ENCODE data around the gene CDH22.

CDH22 gene, protein sequence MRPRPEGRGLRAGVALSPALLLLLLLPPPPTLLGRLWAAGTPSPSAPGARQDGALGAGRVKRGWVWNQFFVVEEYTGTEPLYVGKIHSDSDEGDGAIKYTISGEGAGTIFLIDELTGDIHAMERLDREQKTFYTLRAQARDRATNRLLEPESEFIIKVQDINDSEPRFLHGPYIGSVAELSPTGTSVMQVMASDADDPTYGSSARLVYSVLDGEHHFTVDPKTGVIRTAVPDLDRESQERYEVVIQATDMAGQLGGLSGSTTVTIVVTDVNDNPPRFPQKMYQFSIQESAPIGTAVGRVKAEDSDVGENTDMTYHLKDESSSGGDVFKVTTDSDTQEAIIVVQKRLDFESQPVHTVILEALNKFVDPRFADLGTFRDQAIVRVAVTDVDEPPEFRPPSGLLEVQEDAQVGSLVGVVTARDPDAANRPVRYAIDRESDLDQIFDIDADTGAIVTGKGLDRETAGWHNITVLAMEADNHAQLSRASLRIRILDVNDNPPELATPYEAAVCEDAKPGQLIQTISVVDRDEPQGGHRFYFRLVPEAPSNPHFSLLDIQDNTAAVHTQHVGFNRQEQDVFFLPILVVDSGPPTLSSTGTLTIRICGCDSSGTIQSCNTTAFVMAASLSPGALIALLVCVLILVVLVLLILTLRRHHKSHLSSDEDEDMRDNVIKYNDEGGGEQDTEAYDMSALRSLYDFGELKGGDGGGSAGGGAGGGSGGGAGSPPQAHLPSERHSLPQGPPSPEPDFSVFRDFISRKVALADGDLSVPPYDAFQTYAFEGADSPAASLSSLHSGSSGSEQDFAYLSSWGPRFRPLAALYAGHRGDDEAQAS
- long read RNA-seq, donor 1 = 0 reads
- long read RNA-seq, donor 2 = 0 reads
- long read RNA-seq, donor 3 = 0 reads
- long read RNA-seq, donor 4 = 0 reads
- long read RNA-seq, donor 5 = 0 reads
- long read RNA-seq, donor 6 = 0 reads
- long read RNA-seq, donor 7 = 0 reads
- long read RNA-seq, donor 8 = 0 reads

DNA sequence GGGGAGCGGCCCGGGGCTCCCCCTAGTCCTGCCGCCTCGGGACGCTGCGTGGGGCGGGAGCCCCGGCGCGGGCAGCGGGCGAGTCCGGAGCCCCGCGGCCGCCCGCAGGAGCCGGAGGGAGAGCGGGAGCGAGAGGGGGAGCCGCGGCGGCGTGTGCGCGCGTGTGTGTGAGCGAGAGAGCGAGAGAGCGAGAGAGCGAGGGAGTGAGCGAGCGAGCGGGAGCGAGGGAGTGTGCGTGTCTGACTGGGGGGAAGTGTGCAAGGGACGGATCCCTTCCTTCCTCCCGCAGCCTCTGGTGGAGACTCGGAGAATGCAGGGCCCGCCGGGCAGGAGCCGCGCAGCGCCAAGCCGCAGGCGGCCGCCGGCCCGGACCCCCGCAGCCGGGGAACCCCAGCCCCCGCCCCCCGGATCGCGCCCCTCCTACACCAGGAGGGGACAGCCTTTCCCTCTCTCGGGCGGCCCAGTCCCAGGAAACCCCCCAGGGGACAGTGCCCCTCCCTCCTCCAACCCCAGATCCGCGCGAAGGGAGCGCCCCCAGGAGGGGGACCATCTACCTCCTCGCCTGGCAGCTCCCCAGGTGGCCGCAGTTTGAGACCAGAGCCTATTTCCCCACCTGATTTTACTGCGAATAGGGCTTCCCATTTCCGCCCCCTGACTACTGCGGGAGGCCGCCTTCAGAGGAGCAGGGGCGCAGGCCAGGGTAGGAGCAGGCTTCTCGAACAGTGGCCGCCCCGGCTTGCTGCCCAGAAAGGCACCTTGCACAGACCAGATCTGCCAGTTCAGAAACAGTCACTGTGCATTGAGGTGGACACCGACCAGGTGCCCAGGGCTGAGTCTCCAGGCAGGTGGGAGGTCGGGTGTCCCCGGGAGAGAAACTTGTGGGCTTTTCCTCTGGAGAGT is at the start of gene CDH22:
CDH22 (minus strand) TSS at position 241 of the 900 bp plus-strand sequence. CDS start 57,204 bp downstream, outside the sequence.
- peak; percentile 67 for DNase-seq

DNA sequence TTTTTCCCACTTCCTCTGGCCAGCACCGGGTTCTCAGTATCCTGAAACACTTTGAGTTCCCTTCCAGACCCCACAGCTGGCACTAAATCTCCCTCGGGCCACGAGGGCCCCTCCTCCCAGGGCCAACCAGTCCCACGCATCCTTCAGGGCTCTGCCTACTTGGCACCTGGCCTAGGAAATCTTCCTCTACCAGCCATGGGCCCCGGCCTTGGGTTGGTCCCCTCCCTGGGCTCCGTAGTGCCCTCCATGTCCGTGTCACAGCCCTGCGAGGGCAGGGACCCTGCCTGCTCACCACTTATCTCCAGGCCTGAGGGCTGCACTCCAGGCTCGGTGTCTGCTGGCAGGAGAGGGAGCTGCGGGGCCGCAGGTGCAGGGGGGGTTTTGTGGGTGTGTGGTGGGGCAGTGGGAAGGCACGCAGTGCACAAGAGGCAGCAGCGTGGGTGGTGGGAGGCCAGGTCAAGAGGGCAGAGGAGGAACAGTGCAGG is 48.8 kb upstream of the CDH22 start:
- DNase-seq = peak; percentile 31

DNA sequence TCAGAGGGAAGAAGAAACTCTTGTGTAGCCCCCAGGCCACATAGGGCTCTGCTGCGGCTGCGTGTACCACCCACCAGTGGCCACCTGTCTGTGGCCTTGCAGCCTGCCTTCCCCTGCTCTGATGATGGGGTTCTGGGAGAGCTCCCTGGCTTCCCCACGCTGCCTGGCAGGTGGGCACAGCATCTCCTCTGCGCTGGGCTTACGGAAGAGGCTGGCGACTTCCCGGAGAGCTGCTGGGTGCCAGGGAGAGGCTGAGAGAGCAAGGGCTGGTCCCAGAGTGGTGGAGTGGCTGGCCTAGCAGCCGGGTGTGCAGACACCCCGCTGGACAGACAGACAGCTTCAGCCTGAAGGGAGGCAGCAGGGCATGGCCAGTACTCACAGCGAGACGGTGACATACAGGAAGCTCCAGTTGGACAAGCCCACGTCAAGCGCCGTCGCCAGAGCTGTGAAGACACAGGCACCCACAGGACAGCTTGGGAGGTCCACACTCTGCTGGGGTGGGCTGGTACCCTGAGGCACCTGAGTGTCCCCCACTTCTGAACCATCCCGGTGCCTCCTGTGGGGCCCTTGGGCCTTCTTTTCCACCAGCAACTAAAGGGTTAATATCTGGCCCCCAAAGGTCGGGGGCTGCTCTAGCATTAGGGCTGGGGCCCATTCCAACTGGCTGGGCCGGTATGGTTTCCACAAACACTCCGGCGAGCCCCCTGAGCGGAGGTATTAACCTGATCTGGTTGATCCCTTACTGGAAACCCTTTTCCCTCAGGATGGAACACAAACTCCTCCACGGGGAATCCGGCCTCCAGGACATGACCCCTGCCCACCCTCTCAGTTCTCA is 48.1 kb upstream of the CDH22 start:
- DNase-seq = peak; percentile 4

DNA sequence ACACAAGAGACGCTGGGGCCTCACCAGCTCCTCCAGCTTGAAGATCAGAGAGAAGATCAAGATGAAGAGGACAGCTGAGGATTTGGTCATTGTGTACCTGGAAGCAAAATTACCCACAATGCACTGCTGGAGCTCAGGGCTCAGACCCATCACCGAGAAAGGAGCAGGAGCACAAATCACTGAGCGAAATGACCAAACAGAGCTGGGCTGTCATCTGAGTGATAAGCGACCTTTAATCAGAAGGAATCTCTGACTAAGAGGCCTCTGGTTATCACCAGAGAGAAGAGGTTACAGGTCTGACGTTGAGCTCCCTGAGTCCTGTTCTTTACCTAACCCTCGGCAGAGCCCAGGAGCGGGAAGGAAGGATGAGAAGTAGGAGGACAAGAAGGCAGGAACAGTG is 47.5 kb upstream of the CDH22 start:
- DNase-seq = no peak

DNA sequence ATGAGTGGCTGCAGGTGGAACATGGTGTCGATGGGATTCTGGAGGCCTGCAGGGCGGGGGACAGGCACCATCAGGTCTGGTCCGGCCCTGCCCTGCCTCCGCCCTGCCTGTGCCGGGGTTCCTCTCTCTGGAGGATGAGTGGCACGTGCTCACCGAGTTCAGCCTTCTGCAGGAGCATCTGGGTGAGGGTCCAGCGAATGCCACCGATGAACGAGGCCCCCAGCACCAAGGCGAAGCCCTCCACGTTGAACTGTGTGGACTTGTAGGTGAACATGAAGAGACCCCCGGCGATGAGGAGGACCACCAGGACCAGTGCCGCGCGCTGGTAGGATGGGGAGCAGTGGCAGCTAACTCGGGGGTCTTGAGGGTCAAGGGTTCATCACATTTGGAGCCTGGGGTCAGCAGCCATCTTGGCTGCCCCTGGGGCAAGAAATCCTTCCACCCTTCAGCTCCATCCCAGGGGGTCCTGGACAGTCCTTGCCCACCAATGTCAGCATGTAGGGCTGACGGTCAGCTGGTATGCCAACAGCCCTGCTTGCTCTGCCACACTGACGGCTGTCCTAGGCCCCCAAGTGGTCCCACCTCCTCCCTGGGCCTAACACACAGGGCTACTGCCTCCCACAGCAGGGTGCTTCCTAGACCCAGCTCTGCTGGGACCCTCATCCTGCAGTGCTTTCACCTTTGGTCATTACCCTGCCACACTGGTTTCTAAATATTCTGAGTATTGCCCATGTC is 46.8 kb upstream of the CDH22 start:
- no peak for DNase-seq

DNA sequence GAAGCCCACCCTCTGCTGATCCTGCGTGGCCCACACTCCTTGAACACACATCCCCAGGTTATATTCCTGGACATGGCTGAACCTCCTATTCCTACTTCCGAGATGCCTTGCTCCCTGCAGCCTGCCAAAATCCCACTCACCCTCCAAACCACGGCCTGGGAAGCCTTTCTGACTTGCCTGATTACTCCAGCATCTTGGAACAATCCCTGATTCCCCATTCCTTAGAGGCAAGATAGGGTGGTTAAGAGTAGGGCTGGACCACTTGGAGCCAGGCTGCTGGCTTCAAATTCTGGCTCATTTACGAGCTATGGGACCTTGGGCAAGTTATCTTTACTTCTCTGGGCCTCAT is 45.9 kb upstream of the CDH22 start:
- no peak for DNase-seq

DNA sequence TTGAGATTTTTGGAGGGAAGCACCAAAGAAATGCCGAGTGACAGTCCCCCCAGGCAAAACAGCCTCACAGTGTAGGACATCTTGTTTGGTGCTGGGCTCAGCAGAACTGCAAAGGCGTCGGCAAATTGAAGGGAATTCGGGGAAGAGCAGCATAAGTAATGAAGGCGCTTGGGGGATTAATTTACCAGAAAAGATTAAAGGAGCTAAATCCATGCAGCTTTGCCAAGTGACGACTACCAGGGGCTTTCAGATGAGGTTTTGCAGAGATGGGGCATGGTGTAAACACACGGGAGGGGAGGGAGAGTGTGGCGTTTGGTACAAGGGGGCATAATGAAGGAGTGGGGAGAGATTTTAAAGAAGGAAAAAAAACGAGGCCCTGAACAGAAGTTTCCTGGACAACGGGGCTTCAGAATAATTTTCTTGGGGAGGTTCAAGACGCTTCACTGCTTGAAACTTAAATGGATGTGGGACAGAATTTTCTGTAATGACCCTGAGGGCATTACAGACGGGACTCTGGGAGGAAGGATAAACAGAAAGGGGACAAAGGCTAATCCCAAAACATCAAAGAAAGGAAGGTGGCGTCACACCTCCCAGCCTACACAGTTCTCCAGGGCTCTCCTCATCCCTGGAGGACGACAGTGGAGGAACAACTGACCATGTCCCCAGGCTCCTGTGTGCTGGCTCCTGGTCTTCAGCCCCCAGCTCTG is 45.4 kb upstream of the CDH22 start:
- DNase-seq = no peak

DNA sequence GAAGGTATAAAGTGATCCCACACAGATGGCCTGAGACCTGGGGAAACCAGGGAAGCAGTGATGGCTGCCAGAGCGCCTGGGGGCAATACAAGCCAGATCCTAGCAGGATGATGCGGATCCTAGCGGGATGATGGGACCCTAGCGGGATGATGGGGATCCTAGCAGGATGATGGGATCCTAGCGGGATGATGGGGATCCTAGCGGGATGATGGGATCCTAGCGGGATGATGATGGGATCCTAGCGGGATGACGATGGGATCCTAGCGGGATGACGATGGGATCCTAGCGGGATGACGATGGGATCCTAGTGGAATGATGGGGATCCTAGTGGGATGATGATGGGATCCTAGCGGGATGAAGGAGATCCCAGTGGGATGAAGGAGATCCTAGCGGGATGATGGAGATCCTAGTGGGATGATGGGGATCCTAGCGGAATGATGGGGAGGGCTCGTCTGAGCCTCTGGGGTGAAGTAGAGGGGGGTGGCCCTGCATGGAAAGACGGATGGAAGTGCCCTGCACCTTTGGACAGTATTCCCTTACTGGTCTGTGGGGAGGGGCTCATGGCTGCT is 44.2 kb upstream of the CDH22 start:
- no peak for DNase-seq

DNA sequence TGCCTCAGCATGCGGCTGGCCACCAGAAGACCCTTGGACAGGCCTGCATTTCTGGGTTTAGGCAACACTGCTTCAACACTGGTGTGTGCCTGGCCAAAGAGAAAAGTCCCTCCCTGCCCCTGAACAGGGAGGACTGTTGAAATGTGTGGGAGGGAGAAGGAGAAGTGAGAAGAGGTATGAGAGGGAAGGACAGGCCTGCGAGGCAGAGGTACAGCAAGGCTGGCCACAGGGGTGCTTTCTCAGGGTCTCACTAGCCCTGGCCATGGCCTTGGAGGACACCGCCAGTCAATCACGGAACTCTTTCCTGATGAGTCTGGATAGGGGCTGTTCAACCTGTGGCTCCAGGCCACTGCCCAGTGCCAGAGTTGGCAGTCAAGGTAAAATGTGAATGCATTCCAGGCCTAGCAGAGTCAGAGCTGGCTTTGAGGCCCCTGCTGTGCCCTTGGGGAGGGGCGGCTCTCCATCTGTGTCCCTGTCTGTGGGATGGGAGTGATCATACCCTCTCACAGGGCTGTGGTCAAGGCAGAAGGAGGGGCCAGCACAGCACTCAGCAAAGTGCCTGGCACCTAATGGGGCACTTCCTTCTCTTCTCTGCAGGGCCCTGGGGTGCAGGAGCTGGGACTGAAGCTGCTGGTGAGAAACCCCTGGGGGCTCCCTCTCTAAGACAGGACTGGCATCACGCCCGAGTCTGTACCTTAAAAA is 43.2 kb upstream of the CDH22 start:
- no peak for DNase-seq

DNA sequence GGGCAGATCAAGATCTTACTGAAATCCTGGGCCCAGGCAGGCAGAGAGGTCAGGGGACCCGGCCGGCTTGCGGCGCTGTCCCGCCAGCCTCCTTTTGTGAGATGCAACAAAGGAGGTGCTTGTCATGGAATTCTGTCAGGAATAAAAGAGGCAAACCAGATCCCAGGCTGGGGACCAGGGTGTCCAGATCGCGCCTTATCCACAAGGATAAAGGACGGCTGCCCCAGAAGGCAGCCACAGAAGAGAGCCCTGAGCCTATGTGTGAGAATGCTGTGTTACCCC is 42.6 kb upstream of the CDH22 start:
- DNase-seq = no peak

DNA sequence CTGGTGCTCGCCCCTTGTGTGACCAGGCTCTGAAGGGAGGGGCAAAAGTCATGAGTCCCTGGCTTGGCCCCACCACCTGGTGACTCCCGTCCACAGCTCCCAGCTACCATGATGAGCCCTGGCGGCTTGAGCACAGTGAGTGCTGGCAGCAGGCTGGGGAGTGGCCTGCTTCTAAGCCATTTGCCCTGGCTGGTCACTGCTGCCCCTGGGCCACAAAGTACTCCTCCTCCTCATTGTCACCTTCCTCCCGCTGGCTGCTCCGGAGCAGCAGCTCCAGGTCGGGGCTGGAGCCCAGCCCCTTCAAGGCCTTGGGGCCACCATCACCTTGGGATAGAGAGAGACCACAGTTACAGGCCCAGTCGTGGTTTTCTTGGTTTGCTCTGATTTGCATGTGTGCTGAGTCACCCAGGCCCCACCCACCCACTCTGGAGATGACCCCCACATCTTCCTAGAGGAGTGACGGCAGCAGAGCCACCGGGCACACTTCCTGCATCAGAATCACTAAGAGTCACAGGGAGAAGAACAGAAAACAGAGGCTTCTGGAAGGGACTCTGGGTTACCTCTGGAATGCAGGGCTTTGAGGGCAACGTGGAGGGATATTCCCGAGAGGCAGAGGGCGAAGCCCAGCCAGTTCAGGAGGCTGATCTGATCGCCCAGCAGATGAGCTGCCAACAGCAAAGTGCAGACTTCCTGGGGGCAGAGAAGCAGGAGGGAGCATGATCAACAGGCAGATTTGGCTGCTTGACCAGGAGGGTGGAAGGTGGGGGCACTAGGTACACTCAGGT is 42.1 kb upstream of the CDH22 start:
- no peak for DNase-seq

DNA sequence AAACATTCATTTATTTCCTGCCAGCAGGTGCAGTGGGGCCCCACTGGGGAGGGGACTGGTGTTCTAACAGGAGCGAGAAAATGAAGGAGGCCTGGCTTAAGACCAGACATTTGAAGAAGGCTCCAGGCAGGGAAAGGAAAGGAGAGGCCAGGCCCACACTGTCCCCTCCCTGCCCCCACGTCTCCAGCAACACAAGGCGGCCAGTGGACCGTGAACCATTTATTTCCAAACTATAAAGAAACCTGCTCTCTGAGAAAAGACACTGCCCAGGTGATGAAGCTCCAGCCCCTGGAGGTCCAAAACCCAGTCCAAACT is 41.4 kb upstream of the CDH22 start:
- no peak for DNase-seq

DNA sequence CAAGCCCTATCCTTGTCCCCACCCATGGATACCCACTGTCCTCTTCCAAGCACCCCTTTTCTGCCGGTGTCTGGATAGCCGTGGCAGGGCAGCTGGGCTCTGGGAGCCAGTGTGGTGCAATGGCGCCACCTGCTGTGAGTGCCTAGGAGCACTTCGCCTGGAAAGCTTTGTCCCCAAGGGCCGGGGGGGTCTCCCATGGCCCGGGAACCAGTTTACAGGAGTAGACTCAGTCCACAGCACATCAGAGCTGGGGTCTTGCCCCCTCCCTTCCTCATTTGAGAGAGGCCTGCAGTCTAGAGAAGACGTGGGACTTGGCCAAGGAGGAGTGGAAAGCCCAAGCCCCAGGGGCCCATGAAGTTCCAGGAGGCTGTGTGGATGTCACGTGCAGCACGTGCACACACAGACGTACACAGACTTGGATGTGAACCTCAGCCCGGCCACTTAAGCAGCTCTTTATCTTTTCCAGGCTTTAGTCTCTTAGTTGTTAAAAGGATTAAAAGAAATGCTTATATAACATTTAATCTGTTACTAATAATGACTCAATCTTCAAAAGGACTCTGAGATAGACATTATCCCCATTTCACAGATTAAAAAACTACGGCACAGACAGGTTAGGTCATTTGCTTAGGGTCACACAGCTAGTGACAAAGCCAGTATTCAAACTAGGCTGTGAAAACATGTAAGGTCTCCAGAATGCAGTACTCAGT is 40.9 kb upstream of the CDH22 start:
- DNase-seq = no peak

DNA sequence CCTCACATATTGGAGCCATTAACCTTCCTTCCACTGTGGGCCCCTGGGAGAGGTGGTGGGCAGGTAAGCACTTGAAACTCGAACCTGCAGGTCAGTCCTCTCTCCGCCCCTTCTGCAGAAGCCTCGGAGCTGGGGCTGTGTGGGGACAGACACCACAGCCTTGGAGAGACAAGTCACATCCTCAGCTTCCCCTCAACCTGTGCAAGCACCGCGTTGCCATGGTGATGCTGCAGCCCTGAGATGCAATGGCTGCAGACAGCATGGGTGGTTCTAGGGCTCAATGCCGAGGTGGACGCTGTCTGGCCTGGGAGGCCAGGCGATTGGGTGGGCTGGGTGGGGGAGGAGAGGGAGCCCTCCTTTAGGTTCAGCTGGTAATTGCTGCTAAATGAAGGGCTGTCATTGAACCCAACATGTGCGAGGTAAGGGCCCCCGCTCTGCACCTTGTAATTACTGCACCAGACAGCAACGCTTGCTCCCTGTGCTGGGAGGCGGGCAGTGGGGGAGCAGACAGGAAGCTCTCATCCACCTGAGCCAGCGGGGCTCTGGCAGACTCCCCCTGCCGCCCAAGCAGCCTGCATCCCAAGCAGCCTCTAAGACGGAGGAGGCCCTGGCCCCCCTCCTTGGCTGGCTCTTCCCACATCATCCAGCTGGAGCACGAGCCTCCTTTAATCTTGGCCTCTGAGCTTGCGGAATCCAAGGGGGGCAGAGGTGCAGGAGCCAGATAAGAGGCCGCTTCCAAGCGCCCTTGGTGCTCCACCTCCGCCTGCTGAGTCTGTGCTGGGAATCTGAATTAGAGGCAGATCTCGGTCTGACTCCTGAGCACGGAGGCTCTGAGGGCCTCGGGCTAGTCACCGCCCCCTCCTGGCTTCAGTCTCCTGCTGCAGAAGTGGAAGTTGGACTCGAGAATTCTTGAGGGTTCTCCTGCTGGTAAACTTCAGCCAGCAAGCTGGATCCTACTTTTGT is 39.8 kb upstream of the CDH22 start:
- DNase-seq = no peak

DNA sequence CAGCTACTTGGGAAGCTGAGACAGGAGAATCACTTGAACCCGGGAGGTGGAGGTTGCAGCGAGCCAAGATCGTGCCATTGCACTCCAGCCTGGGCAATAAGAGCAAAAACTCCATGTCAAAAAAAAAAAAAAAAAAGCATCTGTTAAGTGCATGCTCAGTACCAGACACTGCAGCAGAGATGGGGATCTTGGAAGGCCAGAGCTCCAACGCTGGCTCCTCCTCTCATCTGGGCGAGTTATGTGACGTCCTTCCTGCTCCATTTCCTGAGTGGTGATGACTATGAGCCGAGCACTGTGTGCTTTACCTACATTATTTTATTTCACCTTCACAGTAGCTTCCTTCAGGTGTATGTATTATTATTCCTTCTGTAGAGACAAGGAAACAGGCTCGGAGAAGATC is 38.5 kb upstream of the CDH22 start:
- DNase-seq = no peak

DNA sequence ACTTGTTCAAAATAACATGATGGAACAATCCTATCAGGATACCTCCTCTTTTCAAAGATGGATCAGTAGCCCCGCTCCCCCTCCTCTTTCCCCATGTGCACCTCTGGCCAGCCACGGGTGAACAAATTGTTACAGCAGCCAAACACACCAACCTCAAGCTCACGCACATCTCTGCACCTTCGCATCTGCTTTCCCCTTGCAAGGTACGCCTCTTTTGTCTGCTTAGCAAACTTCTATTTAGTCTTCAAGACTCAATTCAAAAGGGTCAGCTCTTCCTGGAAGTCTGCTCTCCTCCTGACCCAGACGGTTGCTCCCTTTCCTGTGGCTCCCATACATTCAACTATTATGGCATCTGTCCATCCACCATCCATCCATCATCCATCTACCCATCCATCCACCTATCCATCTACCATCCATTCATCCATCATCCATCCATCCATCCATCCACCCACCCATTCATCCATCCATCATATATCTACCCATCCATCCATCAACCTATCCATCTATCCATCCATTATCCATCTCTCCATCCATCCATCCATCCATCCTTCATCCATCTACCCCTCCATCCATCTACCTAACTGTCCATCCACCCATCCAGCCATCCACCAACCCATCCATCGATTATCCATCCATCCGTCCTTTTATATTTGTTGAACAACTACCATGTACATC is 36.3 kb upstream of the CDH22 start:
- DNase-seq = no peak
